HepG2 (cell line): ENCODE measurements around the gene NT5C1B. TPM values are rescaled to one million over a fixed set of nuclear protein-coding genes. Genes with fewer than 3 reads are reported as not detected.

Experiments
- ATAC-seq: fragments of 200-7000 bp; cut with Tn5 transposase; 3 replicates; pipeline ENCODE4 v1.9.1; 2020; ENCODE audit warnings: mild to moderate bottlenecking, moderate library complexity
- BruUV-seq: library from RNA; stranded (reverse); fragments of 400-500 nt; replicated peaks from 2 replicates; lab custom pipeline; 2021; lab: Mats Ljungman, UMichigan
- CTCF ChIA-PET: fragments of 300-600 bp; formaldehyde crosslinking; extraction: SDS; loops from one replicate; lab custom pipeline; 2021; ENCODE audit warnings: low total read pairs, inconsistent platforms, low intra/inter-chr PET ratio; lab: Yijun Ruan, JAX
- POLR2A ChIA-PET: fragments of 350-600 bp; sonication (Branson Sonifier 250); formaldehyde crosslinking; loops from one replicate; lab custom pipeline; 2020; ENCODE audit warnings: antibody characterized with exemption, inconsistent platforms; lab: Yijun Ruan, JAX
- DNase-seq: peaks from one replicate; pipeline ENCODE4 v3.0.0-alpha.2; 2015; ENCODE audit warnings: low spot score
- FAIRE-seq: peaks from 3 replicates; lab custom pipeline; 2011; peaks lifted over from hg19 to GRCh38; lab: Jason Lieb, UNC
- H2AFZ ChIP-seq: one replicate; pipeline ENCODE4 v1.6.1; 2011; ENCODE audit warnings: low read length, inconsistent platforms
- H3K27ac ChIP-seq: fragments of 300-600 bp; 3 replicates; pipeline ENCODE4 v1.8.0; 2011; ENCODE audit warnings: mixed run types, mild to moderate bottlenecking, mixed read lengths, low read length, inconsistent platforms; ENCODE audit not compliant: insufficient read depth; ENCODE audit errors: extremely low read length
- H3K27me3 ChIP-seq, 2 experiments: fragments of 200-600 bp in 1 of 2; 2 replicates in 1 of 2; 3 replicates in 1 of 2; pipeline versions ENCODE4 v1.6.0 to v1.8.0; 2011; ENCODE audit warnings: low read length in 2 of 2, mild to moderate bottlenecking in 2 of 2, moderate library complexity in 2 of 2, inconsistent platforms in 1 of 2; ENCODE audit not compliant: insufficient read depth in 2 of 2, control insufficient read depth in 1 of 2
- H3K36me3 ChIP-seq, 2 experiments: fragments of 200-600 bp in 1 of 2; replicated peaks in 1 of 2; 2 replicates in 1 of 2; 3 replicates in 1 of 2; pipeline versions ENCODE4 v1.5.1 to v1.8.0; 2011; ENCODE audit warnings: low read length in 2 of 2, inconsistent platforms in 1 of 2; ENCODE audit not compliant: insufficient read depth in 2 of 2, control insufficient read depth in 1 of 2
- H3K4me1 ChIP-seq: 2 replicates; pipeline ENCODE4 v1.5.1; 2012; ENCODE audit warnings: low read length, inconsistent platforms; ENCODE audit not compliant: insufficient read depth
- H3K4me2 ChIP-seq: 2 replicates; pipeline ENCODE4 v1.6.0; 2011; ENCODE audit warnings: low read depth, low read length, inconsistent platforms
- H3K4me3 ChIP-seq, 3 experiments: fragments of 200-600 bp in 1 of 3; sonication (generic), shearing (Covaris generic) in 1 of 3; replicated peaks in 1 of 3; 2 replicates each; pipeline ENCODE4 v1.5.1; 2011 to 2016; ENCODE audit warnings: low read length in 3 of 3, inconsistent platforms in 2 of 3, low read depth in 2 of 3, mild to moderate bottlenecking in 2 of 3, control low read depth in 1 of 3, mixed read lengths in 1 of 3; ENCODE audit not compliant: insufficient read depth in 1 of 3
- H3K79me2 ChIP-seq: one replicate; pipeline ENCODE4 v1.6.1; 2011; ENCODE audit warnings: low read length, inconsistent platforms; ENCODE audit not compliant: insufficient read depth
- H3K9ac ChIP-seq: 2 replicates; pipeline ENCODE4 v1.6.0; 2011; ENCODE audit warnings: mild to moderate bottlenecking, low read depth, low read length, inconsistent platforms; ENCODE audit not compliant: insufficient read depth
- H3K9me3 ChIP-seq: 2 replicates; pipeline ENCODE4 v1.5.1; 2012; ENCODE audit warnings: mild to moderate bottlenecking, low read length
- H4K20me1 ChIP-seq: 2 replicates; pipeline ENCODE4 v1.6.0; 2011; ENCODE audit warnings: inconsistent platforms, mild to moderate bottlenecking, low read length, moderate library complexity; ENCODE audit not compliant: insufficient read depth
- CENPBD1 ChIP-seq: sonication (generic); formaldehyde crosslinking; IDR thresholded peaks from 2 replicates; pipeline ENCODE4 v1.8.0; 2022; ENCODE audit warnings: missing genetic modification reagents, low read depth, mild to moderate bottlenecking, borderline replicate concordance
- HMG20B ChIP-seq: conservative IDR thresholded peaks from 2 replicates; pipeline ENCODE4 v1.6.1; 2016; ENCODE audit warnings: missing genetic modification reagents, missing compliant biosample characterization
- HOXA9 ChIP-seq: sonication (generic); formaldehyde crosslinking; IDR thresholded peaks from 2 replicates; pipeline ENCODE4 v1.8.1; 2022; ENCODE audit warnings: missing genetic modification reagents, mild to moderate bottlenecking, moderate library complexity, borderline replicate concordance
- IRF1 ChIP-seq: sonication (generic); formaldehyde crosslinking; IDR thresholded peaks from 2 replicates; pipeline ENCODE4 v1.4.0; 2020; ENCODE audit warnings: low read depth, mild to moderate bottlenecking, missing genetic modification reagents
- KDM5A ChIP-seq: fragments of 200-600 bp; sonication (generic); IDR thresholded peaks from 2 replicates; pipeline ENCODE4 v1.7.0; 2018; ENCODE audit warnings: antibody characterized with exemption, mild to moderate bottlenecking, low read length, borderline replicate concordance
- MYC ChIP-seq: sonication (generic); formaldehyde crosslinking; IDR thresholded peaks from 2 replicates; pipeline ENCODE4 v1.9.0; 2021; ENCODE audit warnings: missing genetic modification reagents, borderline replicate concordance
- NAIF1 ChIP-seq: sonication (generic); formaldehyde crosslinking; IDR thresholded peaks from 2 replicates; pipeline ENCODE4 v1.5.0; 2020; ENCODE audit warnings: mild to moderate bottlenecking, missing genetic modification reagents, borderline replicate concordance
- NKX3-1 ChIP-seq: sonication (generic); formaldehyde crosslinking; IDR thresholded peaks from 2 replicates; pipeline ENCODE4 v1.5.0; 2020; ENCODE audit warnings: missing genetic modification reagents
- PHF21A ChIP-seq: sonication (generic); formaldehyde crosslinking; IDR thresholded peaks from 2 replicates; pipeline ENCODE4 v1.5.0; 2020; ENCODE audit warnings: mild to moderate bottlenecking, missing genetic modification reagents
- SOX13 ChIP-seq, 3 experiments: fragments of 450-650 bp in 1 of 3; sonication (generic) in 1 of 3; formaldehyde crosslinking in 1 of 3; IDR thresholded peaks in 2 of 3; conservative IDR thresholded peaks in 1 of 3; 2 replicates each; pipeline versions ENCODE4 v1.5.0 to v1.6.1; 2016 to 2020; ENCODE audit warnings: antibody characterized with exemption in 1 of 3, mild to moderate bottlenecking in 1 of 3, missing compliant biosample characterization in 1 of 3, missing genetic modification reagents in 1 of 3, moderate library complexity in 1 of 3
- ZFP82 ChIP-seq: sonication (generic); formaldehyde crosslinking; IDR thresholded peaks from 2 replicates; pipeline ENCODE4 v1.5.1; 2020; ENCODE audit warnings: mild to moderate bottlenecking, missing genetic modification reagents, borderline replicate concordance
- ZMYM2 ChIP-seq: sonication (generic); formaldehyde crosslinking; IDR thresholded peaks from 2 replicates; pipeline ENCODE4 v1.8.0; 2022; ENCODE audit warnings: mild to moderate bottlenecking, missing genetic modification reagents
- ZNF18 ChIP-seq: sonication (generic); formaldehyde crosslinking; IDR thresholded peaks from 2 replicates; pipeline ENCODE4 v1.8.0; 2022; ENCODE audit warnings: mild to moderate bottlenecking, missing genetic modification reagents; ENCODE audit not compliant: insufficient replicate concordance
- ZNF224 ChIP-seq: sonication (generic); formaldehyde crosslinking; IDR thresholded peaks from 2 replicates; pipeline ENCODE4 v1.5.0; 2020; ENCODE audit warnings: mild to moderate bottlenecking, missing genetic modification reagents
- ZNF605 ChIP-seq: sonication (generic); formaldehyde crosslinking; IDR thresholded peaks from 2 replicates; pipeline ENCODE4 v1.8.0; 2022; ENCODE audit warnings: mild to moderate bottlenecking, missing genetic modification reagents
- ZNF670 ChIP-seq: sonication (generic); formaldehyde crosslinking; IDR thresholded peaks from 2 replicates; pipeline ENCODE4 v1.8.0; 2022; ENCODE audit warnings: mild to moderate bottlenecking, missing genetic modification reagents, borderline replicate concordance
- WGBS: methylation state at CpG from one replicate; pipeline ENCODE4 v1.1.6; 2017; ENCODE audit warnings: low lambda C conversion rate; 5-methylcytosine and 5-hydroxymethylcytosine counted together
- in situ Hi-C: cut with HindIII; loops from 2 replicates; pipeline ENCODE4 v1.10.0; 2017; ENCODE audit warnings: low pct_unique_long_range_greater_than_20kb; ENCODE audit not compliant: extremely low pct_ligation_motif_present
- intact Hi-C: fragments of 100-400 bp; cut with micrococcal nuclease; formaldehyde crosslinking; loops from one replicate; pipeline ENCODE4 v1.10.0; 2022; ENCODE audit not compliant: unreplicated experiment
- polyA plus RNA-seq, 8 experiments: library from polyadenylated mRNA; depleted of rRNA in 3 of 8; stranded (reverse) in 7 of 8; unstranded in 1 of 8; fragments of >200 nt; fragmentation: Illumina TruSeq in 4 of 8; extraction: Trizol in 4 of 8; gene quantifications; 2 replicates each; pipeline versions ENCODE4 v1.2.1 to v1.2.3, GENCODE V29; 2011 to 2016; ENCODE audit warnings: low read depth in 4 of 8, missing spikeins in 1 of 8, mixed read lengths in 1 of 8; ENCODE audit not compliant: insufficient read depth in 1 of 8
- total RNA-seq, 5 experiments: library from RNA; depleted of rRNA; stranded (reverse); fragments of >200 nt; fragmentation: Illumina TruSeq; extraction: Trizol; gene quantifications; 2 replicates each; pipeline ENCODE4 v1.2.3, GENCODE V29; 2016; ENCODE audit warnings: low read depth in 1 of 5
- TF ChIP-seq, protein P1 (sequence below): IDR thresholded peaks from 2 replicates; pipeline ENCODE4 v1.6.1; 2016; ENCODE audit warnings: missing genetic modification reagents, missing compliant biosample characterization

NT5C1B gene
- total and polyA plus RNA-seq, 2 of the 13 experiments (the other 11 are each of a cell fraction or from before 2014, with no cell fraction given): not detected

GRCh38 chr2:18559531-18560030, 29.8 kb downstream of the NT5C1B start:
- no peak for ATAC-seq
- POLR2A ChIA-PET: interaction anchor here (0.8 to 3.9 kb wide), 15 partner anchors 8 to 1342 kb away, joined by 3 to 19 read pairs (median 4); partner anchors contain the start of gene TTC32
- DNase-seq: peak; percentile 5
- peaks cover 27% of the 10 kb centered on the region for H3K4me1 ChIP-seq
- H3K9ac ChIP-seq: peak overlapping the region; percentile 93
- WGBS: 3% methylated on average over 11 of the region's 11 CpGs
- no peaks in the 10 kb centered on the region for H3K9me3 ChIP-seq
- H3K27me3 ChIP-seq: no peaks in the 10 kb centered on the region
- H2AFZ ChIP-seq: no peak overlapping the region
- peak overlapping the region; percentile 78 to 84 (median 83) for H3K4me3 ChIP-seq
- CTCF ChIA-PET: no interaction called here
- peaks cover 21% of the 10 kb centered on the region for H3K79me2 ChIP-seq
- H4K20me1 ChIP-seq: peaks cover 4% of the 10 kb centered on the region; the same call in 1 of the 2 replicates
- peak; percentile 49 for FAIRE-seq
- peak overlapping the region; percentile 87 for H3K27ac ChIP-seq
- in situ Hi-C loops: no loop called here
- peaks cover 3 to 7% of the 10 kb centered on the region in 2 experiments; a peak in 4 of 5 replicates for H3K36me3 ChIP-seq
- intact Hi-C loops: loop anchor here (1.0 to 5.0 kb wide), 3 partner anchors 172 to 462 kb away; no protein-coding TSS in a partner anchor
- peak overlapping the region; percentile 95 for H3K4me2 ChIP-seq
- BruUV-seq: TSS peak; percentile 72
- TF ChIP-seq HOXA9 (CRISPR knock-in tag) (no peak), IRF1 (peak; percentile 58; the same call in 1 of the 2 replicates), ZNF224 (CRISPR knock-in tag) (peak; percentile 80; the same call in 1 of the 2 replicates), HMG20B (CRISPR knock-in tag) (no peak), KDM5A (peak; percentile 30; the same call in 1 of the 2 replicates), CENPBD1 (0 out of 2 replicates have a peak, but pooled peaks have one; percentile 27), NAIF1 (CRISPR knock-in tag) (0 out of 2 replicates have a peak, but pooled peaks have one; percentile 7), ZMYM2 (0 out of 2 replicates have a peak, but pooled peaks have one; percentile 27), MYC (CRISPR knock-in tag) (no peak), ZNF605 (CRISPR knock-in tag) (peak; percentile 57; the same call in 1 of the 2 replicates), ZNF18 (CRISPR knock-in tag) (peak; percentile 65), PHF21A (peak; percentile 15; the same call in 1 of the 2 replicates), ZNF670 (CRISPR knock-in tag) (0 out of 2 replicates have a peak, but pooled peaks have one; percentile 24), NKX3-1 (CRISPR knock-in tag) (0 out of 2 replicates have a peak, but pooled peaks have one; percentile 10), ZFP82 (CRISPR knock-in tag) (0 out of 2 replicates have a peak, but pooled peaks have one; percentile 29), SOX13 (IDR thresholded peaks at IDR 0.05) (0 out of 2 replicates have a peak, but pooled peaks have one; percentile 8), SOX13 (CRISPR knock-in tag; conservative IDR thresholded peaks at IDR 0.05 in 1 of 2, IDR thresholded peaks at IDR 0.05 in 1 of 2) (no peak)
- TF ChIP-seq, protein P1, sequence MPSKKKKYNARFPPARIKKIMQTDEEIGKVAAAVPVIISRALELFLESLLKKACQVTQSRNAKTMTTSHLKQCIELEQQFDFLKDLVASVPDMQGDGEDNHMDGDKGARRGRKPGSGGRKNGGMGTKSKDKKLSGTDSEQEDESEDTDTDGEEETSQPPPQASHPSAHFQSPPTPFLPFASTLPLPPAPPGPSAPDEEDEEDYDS (CRISPR knock-in tag): no peak
